HL-60 (cell line): ENCODE data around the gene LCN15.

Experiments used
- DNase-seq, 2 experiments: peaks; one replicate each; pipeline ENCODE4 v3.0.0-alpha.2; 2010 to 2020; ENCODE audit warnings: low read depth in 1 of 2, low spot score in 1 of 2
- H3K27ac ChIP-seq: fragments of 250-450 bp; sonication (Bioruptor Pico); replicated peaks from 2 replicates; pipeline ENCODE4 v1.5.1; 2020; ENCODE audit warnings: mild to moderate bottlenecking, moderate library complexity
- H3K27me3 ChIP-seq: fragments of 250-450 bp; sonication (Bioruptor Pico); 2 replicates; pipeline ENCODE4 v1.5.1; 2021; ENCODE audit warnings: mild to moderate bottlenecking, moderate library complexity; ENCODE audit not compliant: insufficient read depth, poor library complexity, severe bottlenecking
- H3K4me3 ChIP-seq: replicated peaks from 2 replicates; pipeline ENCODE4 v1.5.1; 2011; ENCODE audit warnings: mild to moderate bottlenecking, control low read depth, low read length; ENCODE audit not compliant: insufficient read depth
- GABPA ChIP-seq: IDR thresholded peaks from 2 replicates; pipeline ENCODE4 v1.6.1; 2012; ENCODE audit warnings: low read depth
- POLR2AphosphoS5 ChIP-seq: IDR thresholded peaks from 2 replicates; pipeline ENCODE4 v1.6.1; 2012; ENCODE audit warnings: low read depth
- SPI1 ChIP-seq: IDR thresholded peaks from 2 replicates; pipeline ENCODE4 v1.6.1; 2012; ENCODE audit warnings: low read depth, mild to moderate bottlenecking, borderline replicate concordance
- TF ChIP-seq, protein P1 (sequence below): IDR thresholded peaks from one replicate; pipeline ENCODE4 v1.5.1; 2011; ENCODE audit warnings: low read length, control low read depth, inconsistent platforms; ENCODE audit not compliant: insufficient read depth
- TF ChIP-seq, protein P2 (sequence below): IDR thresholded peaks from 2 replicates; pipeline ENCODE4 v1.6.1; 2012; ENCODE audit warnings: low read depth; ENCODE audit not compliant: insufficient replicate concordance

Gene LCN15

DNA sequence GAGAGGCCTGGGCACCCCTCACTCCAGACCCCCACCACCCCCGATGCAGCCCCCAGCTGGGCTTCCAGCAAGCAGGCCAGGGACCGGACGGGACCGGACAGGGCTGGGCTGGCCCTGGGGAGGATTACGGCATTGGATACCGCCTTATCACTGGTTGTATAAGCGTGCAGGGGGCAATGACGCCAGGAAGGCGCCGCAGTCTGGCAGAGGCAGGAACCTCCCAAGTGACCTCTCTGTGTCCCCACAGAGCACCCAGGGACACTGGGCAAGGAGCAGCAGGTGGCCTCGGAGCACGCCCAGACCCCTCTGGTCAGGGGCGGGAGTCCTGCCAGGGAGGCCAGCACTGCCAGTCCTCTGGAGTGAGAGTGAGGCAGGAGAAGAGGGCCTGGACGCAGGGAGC is 723 bp upstream of the LCN15 start:
- TF ChIP-seq POLR2AphosphoS5 (no peak), SPI1 (no peak), GABPA (no peak)
- TF ChIP-seq, protein P1, sequence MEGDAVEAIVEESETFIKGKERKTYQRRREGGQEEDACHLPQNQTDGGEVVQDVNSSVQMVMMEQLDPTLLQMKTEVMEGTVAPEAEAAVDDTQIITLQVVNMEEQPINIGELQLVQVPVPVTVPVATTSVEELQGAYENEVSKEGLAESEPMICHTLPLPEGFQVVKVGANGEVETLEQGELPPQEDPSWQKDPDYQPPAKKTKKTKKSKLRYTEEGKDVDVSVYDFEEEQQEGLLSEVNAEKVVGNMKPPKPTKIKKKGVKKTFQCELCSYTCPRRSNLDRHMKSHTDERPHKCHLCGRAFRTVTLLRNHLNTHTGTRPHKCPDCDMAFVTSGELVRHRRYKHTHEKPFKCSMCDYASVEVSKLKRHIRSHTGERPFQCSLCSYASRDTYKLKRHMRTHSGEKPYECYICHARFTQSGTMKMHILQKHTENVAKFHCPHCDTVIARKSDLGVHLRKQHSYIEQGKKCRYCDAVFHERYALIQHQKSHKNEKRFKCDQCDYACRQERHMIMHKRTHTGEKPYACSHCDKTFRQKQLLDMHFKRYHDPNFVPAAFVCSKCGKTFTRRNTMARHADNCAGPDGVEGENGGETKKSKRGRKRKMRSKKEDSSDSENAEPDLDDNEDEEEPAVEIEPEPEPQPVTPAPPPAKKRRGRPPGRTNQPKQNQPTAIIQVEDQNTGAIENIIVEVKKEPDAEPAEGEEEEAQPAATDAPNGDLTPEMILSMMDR, result no peak
- TF ChIP-seq, protein P2, sequence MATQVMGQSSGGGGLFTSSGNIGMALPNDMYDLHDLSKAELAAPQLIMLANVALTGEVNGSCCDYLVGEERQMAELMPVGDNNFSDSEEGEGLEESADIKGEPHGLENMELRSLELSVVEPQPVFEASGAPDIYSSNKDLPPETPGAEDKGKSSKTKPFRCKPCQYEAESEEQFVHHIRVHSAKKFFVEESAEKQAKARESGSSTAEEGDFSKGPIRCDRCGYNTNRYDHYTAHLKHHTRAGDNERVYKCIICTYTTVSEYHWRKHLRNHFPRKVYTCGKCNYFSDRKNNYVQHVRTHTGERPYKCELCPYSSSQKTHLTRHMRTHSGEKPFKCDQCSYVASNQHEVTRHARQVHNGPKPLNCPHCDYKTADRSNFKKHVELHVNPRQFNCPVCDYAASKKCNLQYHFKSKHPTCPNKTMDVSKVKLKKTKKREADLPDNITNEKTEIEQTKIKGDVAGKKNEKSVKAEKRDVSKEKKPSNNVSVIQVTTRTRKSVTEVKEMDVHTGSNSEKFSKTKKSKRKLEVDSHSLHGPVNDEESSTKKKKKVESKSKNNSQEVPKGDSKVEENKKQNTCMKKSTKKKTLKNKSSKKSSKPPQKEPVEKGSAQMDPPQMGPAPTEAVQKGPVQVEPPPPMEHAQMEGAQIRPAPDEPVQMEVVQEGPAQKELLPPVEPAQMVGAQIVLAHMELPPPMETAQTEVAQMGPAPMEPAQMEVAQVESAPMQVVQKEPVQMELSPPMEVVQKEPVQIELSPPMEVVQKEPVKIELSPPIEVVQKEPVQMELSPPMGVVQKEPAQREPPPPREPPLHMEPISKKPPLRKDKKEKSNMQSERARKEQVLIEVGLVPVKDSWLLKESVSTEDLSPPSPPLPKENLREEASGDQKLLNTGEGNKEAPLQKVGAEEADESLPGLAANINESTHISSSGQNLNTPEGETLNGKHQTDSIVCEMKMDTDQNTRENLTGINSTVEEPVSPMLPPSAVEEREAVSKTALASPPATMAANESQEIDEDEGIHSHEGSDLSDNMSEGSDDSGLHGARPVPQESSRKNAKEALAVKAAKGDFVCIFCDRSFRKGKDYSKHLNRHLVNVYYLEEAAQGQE, result no peak
- Histone ChIP-seq H3K27ac (no peak overlapping the region), H3K4me3 (no peak overlapping the region), H3K27me3 (no peaks in the 10 kb centered on the region)
- no peak for DNase-seq

- Histone ChIP-seq H3K4me3 (no peak overlapping the region), H3K27ac (no peak overlapping the region)
- TF ChIP-seq, protein P1, result no peak
- TF ChIP-seq SPI1 (no peak), POLR2AphosphoS5 (no peak), GABPA (no peak)
- TF ChIP-seq, protein P2, result no peak
Measured at GRCh38 chr9:136763649-136764035, 676 bp downstream of the LCN15 start.

GRCh38 chr9:136762915-136763648 is 1.2 kb downstream of the LCN15 start:
- no peaks in the 10 kb centered on the region for H3K27me3 ChIP-seq
- no peak for DNase-seq
- H3K4me3 ChIP-seq, result no peak overlapping the region
- H3K27ac ChIP-seq, result no peak overlapping the region
- no peak for TF ChIP-seq GABPA
- TF ChIP-seq, protein P1, result no peak
- TF ChIP-seq, protein P2, result no peak
- TF ChIP-seq POLR2AphosphoS5, result no peak
- no peak for TF ChIP-seq SPI1

More at GRCh38 chr9:136763649-136764035, 676 bp downstream of the LCN15 start:
- no peak for DNase-seq
- H3K27me3 ChIP-seq, result no peaks in the 10 kb centered on the region
